ENCODE data around the gene ZBTB47. TPM values are rescaled to one million over a fixed set of nuclear protein-coding genes. Genes with fewer than 3 reads are reported as not detected.

The ZBTB47 gene
- polyA plus RNA-seq, 1 experiment: 7.8 TPM

- no peak for DNase-seq (ENCODE audit: low read depth, low spot score)
- Histone ChIP-seq H3K27me3 (ENCODE audit: control insufficient read depth, insufficient read depth, low read length) (peaks cover 47% of the 10 kb centered on the region), H3K27ac (ENCODE audit: low read depth, low read length) (no peak overlapping the region), H3K9me3 (ENCODE audit: control insufficient read depth, insufficient read depth, low read length) (peaks cover 12% of the 10 kb centered on the region; the same call in 1 of the 2 replicates), H3K4me3 (ENCODE audit: low read depth, low read length) (no peak overlapping the region)
- no peak for TF ChIP-seq CTCF (IDR thresholded peaks at IDR 0.05; ENCODE audit: low read depth, low read length)
- ChIA-PET CTCF (no interaction called here), POLR2A (no interaction called here)
Measured at GRCh38 chr3:42689421-42690014, 36.0 kb downstream of the ZBTB47 start.

- ChIA-PET POLR2A (no interaction called here), CTCF (no interaction called here)
- Histone ChIP-seq H3K27ac (ENCODE audit: low read depth, low read length) (no peak overlapping the region), H3K9me3 (ENCODE audit: control insufficient read depth, insufficient read depth, low read length) (peaks cover 12% of the 10 kb centered on the region; the same call in 1 of the 2 replicates), H3K4me3 (ENCODE audit: low read depth, low read length) (no peak overlapping the region), H3K27me3 (ENCODE audit: control insufficient read depth, insufficient read depth, low read length) (peaks cover 47% of the 10 kb centered on the region)
- TF ChIP-seq CTCF (IDR thresholded peaks at IDR 0.05; ENCODE audit: low read depth, low read length): no peak
- DNase-seq (ENCODE audit: low read depth, low spot score): no peak
Measured at GRCh38 chr3:42690191-42690590, 36.7 kb downstream of the ZBTB47 start.

DNA sequence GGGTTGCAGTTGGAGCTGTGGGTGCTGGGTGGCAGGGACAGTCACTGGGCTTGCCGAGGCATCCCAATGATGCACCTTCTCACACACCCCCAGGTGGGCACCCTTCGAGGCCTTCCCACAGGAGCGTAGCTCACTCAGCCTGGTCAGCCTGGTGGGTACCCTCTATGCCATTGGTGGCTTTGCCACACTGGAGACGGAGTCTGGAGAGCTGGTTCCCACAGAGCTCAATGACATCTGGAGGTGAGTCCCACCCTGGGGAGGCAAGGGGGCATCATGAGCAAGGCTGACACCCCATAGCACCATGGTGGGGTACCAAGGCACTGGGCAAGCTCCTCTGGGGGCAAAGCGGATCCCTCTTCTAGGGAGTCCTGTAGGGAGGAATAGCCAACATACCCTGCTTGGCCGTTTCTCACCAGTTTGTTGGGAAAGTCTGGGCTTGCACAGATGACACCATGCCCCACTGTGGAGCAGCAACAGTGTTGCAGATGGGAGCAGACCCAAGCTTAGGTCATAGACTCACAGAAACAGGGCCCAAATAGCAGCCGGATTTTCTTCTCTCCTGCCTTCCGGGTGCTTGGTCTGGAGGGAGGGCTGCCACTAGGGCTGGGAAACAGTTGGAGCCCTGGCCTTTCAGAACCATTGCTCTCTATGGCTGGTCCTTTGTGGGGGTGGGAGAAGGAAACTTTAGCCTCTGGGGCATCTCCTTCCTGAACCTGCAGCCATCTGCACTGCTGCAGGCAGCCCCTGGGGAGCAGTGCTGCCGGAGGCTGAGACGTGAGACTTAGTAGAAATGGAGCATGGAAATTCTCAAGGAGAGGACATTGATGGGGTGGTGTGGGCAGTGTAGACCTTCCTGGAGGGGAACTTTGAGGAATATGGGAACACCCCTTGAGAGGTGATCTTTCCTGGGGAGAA is 37.5 kb downstream of the ZBTB47 start:
- no peak overlapping the region for H3K4me3 ChIP-seq (ENCODE audit: low read depth, low read length)
- peaks cover 41% of the 10 kb centered on the region for H3K27me3 ChIP-seq (ENCODE audit: control insufficient read depth, insufficient read depth, low read length)
- peaks cover 6% of the 10 kb centered on the region; the same call in 1 of the 2 replicates for H3K9me3 ChIP-seq (ENCODE audit: control insufficient read depth, insufficient read depth, low read length)
- H3K27ac ChIP-seq (ENCODE audit: low read depth, low read length): no peak overlapping the region
- no peak for TF ChIP-seq CTCF (IDR thresholded peaks at IDR 0.05; ENCODE audit: low read depth, low read length)
- CTCF ChIA-PET: no interaction called here
- no peak for DNase-seq (ENCODE audit: low read depth, low spot score)
- POLR2A ChIA-PET: no interaction called here

DNA sequence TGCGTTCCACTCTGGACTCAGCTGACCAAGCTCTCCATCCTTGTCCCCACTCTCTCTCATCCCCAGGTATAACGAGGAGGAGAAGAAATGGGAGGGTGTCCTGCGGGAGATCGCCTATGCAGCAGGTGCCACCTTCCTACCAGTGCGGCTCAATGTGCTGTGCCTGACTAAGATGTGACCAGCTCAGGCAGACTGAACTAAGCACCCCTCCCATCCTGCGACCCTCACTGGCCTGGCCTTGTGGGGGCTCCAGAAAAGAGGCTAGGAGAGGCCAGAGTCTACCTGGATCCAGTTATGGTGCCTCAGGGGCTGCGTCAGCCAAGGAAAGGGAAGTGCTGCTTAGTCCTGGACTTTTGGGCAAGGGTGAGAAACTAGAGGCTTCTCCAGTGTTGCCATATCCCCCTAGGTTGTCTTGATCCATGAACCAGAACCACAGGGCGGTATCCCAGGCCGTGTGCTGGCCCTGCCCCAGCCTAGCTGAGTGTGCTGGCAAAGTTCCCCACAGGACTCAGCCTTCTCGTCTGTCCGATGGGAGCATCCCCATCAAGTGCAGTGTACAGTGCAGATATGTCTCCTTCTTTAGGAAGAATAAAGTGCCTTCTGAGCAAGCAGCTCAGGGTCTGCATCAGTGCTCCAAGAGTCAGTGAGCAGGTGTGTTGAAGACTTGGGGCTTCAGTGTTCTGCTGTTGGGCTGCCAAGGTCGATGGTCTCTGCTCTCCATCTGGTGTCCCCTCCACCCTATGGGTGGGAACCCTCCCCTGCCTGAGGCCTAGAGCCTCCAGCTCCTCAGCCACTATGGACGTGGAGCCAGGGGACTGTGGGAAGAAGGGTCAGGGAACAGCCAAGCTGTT is 38.5 kb downstream of the ZBTB47 start:
- H3K27me3 ChIP-seq (ENCODE audit: control insufficient read depth, insufficient read depth, low read length): peaks cover 35% of the 10 kb centered on the region
- H3K27ac ChIP-seq (ENCODE audit: low read depth, low read length): no peak overlapping the region
- ChIA-PET CTCF (no interaction called here), POLR2A (no interaction called here)
- no peak for TF ChIP-seq CTCF (IDR thresholded peaks at IDR 0.05; ENCODE audit: low read depth, low read length)
- H3K4me3 ChIP-seq (ENCODE audit: low read depth, low read length): no peak overlapping the region
- no peak for DNase-seq (ENCODE audit: low read depth, low spot score)
- H3K9me3 ChIP-seq (ENCODE audit: control insufficient read depth, insufficient read depth, low read length): no peaks in the 10 kb centered on the region
